ENCODE results near the gene TEX35.
"Not testable (repeated sequence)": the region's sequence is repeated elsewhere in the genome, so short reads cannot be mapped to it uniquely, and the experiment has no call there.

The TEX35 gene

GRCh38 chr1:178495741-178496409, 17.0 kb upstream of the TEX35 start:
- no peak for DNase-seq

DNA sequence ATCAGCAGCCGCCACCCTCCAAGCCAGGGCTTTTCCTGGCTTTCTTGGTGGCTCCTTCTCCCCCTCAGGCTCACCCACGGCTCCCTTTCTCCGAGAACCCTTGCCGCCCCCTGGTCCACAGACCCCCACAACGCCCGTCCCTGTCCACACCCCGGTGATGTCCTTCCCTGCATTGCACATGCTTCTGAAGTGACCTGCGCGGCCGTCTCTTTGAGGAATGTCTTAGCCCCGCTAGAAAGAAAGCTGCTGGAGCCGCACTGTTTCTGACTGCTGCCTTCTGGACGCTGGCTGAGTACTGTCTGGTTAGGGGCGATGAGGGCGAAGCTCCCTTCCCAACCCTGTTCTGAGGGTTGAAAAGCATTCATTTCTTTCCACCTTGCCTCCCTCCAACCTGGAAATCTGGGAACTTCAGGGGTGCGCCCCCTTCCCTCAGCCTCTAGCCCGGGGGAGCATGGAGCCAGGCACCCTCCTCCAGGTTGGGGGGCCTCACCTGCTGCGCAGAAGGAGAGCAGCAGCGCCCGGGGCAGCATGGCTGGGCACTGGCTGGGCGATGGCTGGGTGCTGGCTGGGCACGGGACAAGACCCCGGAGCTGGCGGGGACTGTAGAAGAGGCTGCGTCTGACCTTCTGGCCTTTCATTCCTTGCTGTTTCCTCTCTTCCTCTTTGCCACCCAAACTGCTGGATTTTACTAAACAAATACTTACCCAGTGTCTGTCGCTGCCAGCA, 16.3 kb upstream of the TEX35 start, which contains the start of gene CLEC20A:
Gene CLEC20A, minus strand, starts transcription at position 555 of the 726 bp plus-strand sequence. Its CDS starts 25 bp downstream, at position 530.
- DNase-seq = no peak

DNA sequence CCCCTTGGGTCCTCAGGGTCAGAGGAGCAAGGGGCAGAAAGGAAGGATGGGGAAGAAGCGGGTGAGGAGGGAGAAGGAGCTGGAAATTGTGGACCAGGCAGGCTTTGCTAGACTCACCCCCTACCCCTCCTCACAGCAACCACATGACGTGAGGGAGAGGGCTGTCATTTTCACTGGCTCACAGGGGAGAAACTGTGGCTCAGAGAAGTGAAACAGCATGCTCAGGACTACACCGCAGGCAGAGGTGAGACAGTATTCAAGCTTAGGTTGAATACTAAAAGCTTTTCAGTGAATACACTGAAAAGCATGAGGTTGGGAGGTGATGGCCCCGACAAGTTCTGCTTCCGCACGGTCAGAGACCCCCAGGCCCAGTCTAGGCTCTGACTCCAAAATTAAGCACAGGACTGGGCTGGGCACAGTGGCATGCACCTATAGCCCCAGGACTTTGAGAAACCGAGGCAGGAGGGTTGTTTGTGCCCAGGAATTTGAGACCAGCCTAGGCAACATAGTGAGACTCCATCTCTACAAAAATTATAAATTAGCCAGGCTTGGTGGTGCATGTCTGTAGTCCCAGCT, 14.9 kb upstream of the TEX35 start:
- no peak for DNase-seq

DNA sequence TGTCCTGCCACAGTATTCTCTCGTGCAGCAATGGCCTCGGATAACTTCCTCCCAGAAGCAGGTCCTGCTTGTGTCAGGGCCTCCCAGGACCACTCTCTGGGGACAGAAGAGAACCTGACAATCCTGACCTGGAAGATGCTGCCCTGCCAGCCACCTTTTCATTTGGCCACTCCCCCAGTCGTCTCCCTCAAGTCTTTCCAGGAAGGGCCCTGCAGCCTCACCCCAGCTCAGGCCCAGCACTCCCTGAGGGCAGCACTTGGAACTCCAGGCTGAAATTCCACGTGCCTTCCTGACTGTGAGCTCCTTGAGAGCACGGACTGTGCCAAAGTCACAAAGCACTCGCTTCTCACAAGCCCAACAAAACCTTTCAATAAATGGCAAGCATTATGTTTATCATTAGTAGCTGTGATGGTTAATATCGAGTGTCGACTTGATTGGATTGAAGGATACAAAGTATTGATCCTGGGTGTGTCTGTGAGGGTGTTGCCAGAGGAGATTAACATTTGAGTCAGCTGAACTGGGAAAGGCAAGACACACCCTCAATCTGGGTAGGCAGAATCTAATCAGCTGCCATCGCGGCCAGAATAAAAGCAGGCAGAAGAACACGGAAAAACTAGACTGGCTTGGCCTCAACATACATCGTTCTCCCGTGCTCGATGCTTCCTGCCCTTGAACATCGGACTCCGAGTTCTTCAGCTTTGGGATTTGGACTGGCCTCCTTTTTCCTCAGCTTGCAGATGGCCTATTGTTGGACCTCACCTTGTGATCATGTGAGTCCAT, 13.8 kb upstream of the TEX35 start:
- DNase-seq = no peak

- DNase-seq = no peak
These were observed 12.7 kb upstream of the TEX35 start for GRCh38 chr1:178500091-178500770.

- no peak for DNase-seq
These were observed 11.9 kb upstream of the TEX35 start for GRCh38 chr1:178500936-178501554.

DNA sequence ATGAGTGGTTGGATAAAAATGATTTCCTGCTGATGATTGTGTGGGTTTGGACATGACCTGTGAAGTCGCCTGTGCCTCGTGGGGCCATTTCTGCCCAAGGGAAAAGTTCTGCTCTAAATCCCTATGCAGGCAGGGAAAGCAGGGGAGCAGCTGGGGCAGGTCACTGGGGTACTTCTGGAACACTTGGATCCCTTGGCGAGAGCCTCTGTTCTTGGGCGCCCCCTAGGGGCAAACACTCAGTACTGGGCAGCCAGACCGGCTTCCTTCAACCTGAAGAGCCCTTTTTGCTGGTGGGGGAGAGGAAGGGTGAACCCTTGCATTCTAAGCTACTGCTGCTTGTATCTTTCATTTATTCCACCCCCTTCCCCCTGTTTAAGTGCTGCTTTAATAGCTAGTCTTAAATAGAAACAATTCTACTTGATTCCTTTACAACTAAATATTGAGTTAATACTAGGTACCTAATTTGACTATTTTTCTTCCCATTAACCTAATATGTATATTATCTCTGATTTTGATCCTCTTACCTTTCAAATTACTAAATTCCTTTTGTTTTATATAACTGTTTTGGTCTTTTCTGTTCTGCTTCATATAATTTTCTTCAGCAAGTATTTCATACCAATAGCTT, 11.1 kb upstream of the TEX35 start:
- DNase-seq = peak; percentile 64

DNA sequence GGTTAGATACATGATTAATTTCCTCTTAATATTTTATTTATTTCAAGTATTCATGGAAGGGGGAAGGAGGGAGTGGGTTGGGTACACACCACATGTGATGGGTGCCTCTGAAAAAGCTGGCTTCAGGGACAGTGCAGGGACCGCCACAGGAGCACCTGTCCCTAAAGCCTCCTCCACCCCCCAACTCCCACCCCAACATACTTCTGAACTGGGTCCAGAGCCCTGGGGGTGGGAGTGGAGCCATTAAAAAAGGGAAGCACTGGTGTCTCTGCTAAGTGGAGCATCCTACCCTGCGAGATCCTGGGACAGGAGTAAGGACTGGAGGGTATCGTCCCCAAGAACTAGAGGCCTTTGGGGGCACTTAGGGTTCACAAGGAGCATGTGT, 10.6 kb upstream of the TEX35 start:
- no peak for DNase-seq

- no peak for DNase-seq
These were observed 10.1 kb upstream of the TEX35 start for GRCh38 chr1:178502856-178503255.

GRCh38 chr1:178503316-178503715, 9.6 kb upstream of the TEX35 start:
- DNase-seq = not testable (repeated sequence)

- no peak for DNase-seq
These were observed 9.1 kb upstream of the TEX35 start for GRCh38 chr1:178503849-178504248.

- no peak for DNase-seq
These were observed 8.6 kb upstream of the TEX35 start for GRCh38 chr1:178504286-178504685.

- no peak for DNase-seq
These were observed 6.7 kb upstream of the TEX35 start for GRCh38 chr1:178506177-178506576.

DNA sequence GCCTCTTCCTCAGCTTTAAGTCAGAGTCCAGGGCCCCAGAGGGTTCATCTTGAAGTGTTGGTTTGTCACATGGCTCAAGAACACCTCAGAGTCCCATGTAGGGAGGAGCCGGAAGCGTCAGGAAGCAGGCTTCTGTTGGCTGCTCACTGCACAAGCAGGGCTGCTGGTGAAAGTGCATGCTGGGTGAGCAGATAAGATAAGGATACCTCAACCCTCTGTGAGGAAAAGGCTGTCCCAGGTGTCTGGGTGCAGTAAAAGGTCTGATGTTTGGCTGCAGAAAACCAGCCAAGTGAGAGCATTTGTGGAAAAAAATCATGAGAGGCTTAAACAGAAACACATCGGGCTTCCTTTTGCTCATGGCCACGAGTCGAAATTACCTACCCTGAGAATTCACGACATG, 6.2 kb upstream of the TEX35 start:
- no peak for DNase-seq

- DNase-seq = no peak
These were observed 3.4 kb upstream of the TEX35 start for GRCh38 chr1:178509414-178510007.

GRCh38 chr1:178510155-178510554, 2.8 kb upstream of the TEX35 start:
- no peak for DNase-seq

DNA sequence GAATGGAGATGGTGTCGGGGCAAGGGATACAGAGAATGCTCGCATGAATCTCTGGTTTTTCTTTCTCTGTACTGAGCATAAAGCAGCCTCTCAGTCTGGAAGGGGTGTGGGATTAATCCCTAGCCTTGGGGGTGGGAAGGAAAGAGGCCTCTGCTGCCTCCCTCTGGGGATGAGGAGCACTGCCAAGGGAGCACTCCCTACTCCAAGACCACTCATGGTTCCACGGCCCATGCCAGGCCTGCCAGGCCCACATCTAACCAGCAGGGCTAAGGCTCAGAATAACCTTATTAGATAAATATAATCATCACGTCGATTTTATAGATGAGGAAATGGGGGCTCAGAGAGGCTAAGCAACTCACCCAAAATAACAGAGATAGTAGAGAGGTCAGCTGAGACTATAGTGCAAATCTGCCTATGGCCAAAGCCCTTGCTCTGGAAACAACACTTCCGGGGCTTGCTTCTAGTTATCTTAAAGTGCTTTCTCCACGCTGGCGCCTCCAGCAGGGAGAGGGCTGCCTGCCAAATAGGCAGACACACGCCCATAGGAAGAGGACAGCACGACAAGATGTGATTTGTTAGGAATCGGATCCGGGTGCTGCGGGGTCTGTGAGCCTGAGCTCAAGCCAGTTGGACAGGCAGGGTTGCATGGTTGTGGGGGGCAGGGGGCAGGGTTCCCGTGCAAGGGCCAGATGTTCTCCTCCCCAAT, 522 bp downstream of the TEX35 start:
- DNase-seq = no peak

DNA sequence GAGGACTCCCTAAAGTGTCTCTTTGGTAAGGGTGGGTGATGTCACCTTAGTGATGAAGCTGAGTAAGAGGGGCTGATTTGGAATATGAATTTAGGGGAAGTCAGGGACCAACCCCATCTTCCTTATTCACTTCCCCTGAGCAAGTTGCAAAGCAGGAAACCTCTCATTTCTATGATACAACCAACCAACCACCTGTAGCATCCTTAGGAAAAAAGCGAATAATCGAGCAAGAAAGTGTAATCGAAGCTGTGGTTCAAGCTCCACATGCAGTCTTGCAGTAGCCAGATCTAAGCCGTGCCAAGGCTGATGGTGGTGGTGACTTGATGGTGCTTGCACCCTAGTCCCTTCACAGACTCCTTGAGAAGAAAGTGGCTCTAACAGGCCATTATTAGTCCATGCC, 3.2 kb downstream of the TEX35 start:
- DNase-seq = no peak

- DNase-seq = no peak
These were observed 6.0 kb downstream of the TEX35 start for GRCh38 chr1:178518894-178519293.

DNA sequence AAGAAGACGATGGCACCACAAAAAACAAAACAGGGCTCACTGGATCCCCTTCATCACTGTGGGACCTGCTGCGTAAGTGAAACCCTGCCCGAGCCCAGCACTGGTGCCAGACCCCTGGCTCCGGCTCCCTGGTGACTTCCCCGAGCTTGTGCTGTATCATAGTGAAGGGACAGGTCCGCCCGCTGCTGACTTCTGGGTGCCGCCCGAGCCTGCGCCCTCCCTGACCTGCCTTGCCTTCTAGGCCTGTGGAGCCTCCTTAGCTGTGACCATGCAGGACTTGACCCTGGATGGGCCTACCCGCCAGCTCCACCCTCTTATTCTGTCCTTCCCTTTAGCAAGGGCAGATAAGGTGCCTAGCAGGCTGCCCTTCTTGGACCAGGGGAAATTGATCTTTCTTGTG, 7.9 kb downstream of the TEX35 start:
- no peak for DNase-seq

- DNase-seq = no peak
These were observed 8.3 kb downstream of the TEX35 start for GRCh38 chr1:178521241-178521640.
